Tibial nerve (tissue), 3 donors: ENCODE measurements around the gene HUNK.

Source experiments
- CTCF ChIP-seq, 5 experiments: fragments of 200-600 bp in 3 of 5; fragments of 450-650 bp in 2 of 5; sonication (generic) in 3 of 5; IDR thresholded peaks; one replicate each; pipeline ENCODE4 v1.5.1; 2016 to 2019; ENCODE audit warnings: antibody characterized with exemption in 5 of 5, mild to moderate bottlenecking in 3 of 5, moderate library complexity in 2 of 5
- POLR2A ChIP-seq, 2 donors: fragments of 450-650 bp; IDR thresholded peaks; one replicate each; pipeline ENCODE4 v1.6.1; 2017; ENCODE audit warnings: antibody characterized with exemption in 2 of 2, mild to moderate bottlenecking in 2 of 2, moderate library complexity in 2 of 2

GRCh38 chr21:31889460-31889859 lies 16.6 kb downstream of the HUNK start:
- TF ChIP-seq CTCF (IDR thresholded peaks at IDR 0.05) (no peak), POLR2A (IDR thresholded peaks at IDR 0.05) (no peak)
